ENCODE results near the gene CFAP77.

DNA sequence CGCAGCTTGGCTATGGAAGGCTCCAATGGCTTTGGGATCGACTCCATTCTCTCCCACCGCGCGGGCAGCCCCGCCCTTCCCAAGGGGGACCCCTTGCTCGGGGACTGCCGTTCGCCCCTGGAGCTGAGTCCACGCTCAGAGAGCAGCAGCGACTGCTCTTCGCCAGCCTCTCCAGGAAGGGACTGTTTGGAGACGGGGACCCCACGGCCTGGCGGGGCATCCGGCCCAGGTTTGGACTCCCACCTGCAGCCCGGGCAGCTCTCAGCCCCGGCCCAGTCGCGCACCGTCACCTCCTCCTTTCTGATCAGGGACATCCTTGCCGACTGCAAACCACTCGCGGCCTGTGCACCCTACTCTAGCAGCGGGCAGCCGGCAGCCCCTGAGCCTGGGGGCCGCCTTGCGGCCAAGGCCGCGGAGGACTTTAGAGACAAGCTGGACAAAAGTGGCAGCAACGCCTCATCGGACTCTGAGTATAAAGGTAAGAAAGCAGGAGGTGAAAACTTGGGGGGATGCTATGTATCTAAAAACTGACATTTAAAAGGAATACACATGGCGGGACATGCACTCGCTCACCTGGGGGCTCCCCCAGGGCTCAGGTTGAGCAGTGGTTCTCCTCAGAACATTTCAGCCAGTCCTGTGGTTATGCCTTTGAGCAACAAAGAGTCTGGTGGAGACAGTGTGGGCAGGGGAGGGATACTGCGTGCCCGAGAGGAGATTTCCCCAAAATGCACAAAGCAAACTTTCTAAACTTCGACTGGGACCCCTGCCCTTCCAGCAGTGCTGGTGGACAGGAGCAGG lies 173.0 kb downstream of the CFAP77 start:
- TF ChIP-seq MXI1 (IDR thresholded peaks at IDR 0.05; ENCODE audit: low read depth, low read length) (no peak), NRF1 (IDR thresholded peaks at IDR 0.05; ENCODE audit: low read depth, low read length) (no peak), GABPA (IDR thresholded peaks at IDR 0.05; ENCODE audit: low read depth) (no peak), EP300 (IDR thresholded peaks at IDR 0.05; ENCODE audit: borderline replicate concordance in 1 of 2, low read depth in 1 of 2, low read length in 1 of 2) (no peak), RFX5 (IDR thresholded peaks at IDR 0.05; ENCODE audit: low read length) (no peak), TCF12 (IDR thresholded peaks at IDR 0.05) (no peak), POLR2AphosphoS5 (IDR thresholded peaks at IDR 0.05; ENCODE audit: low read depth, low read length) (no peak), EZH2phosphoT487 (IDR thresholded peaks at IDR 0.05; ENCODE audit: borderline replicate concordance, low read depth) (no peak), FOXM1 (IDR thresholded peaks at IDR 0.05; ENCODE audit: low read depth) (no peak), RAD21 (IDR thresholded peaks at IDR 0.05; ENCODE audit: low read length) (no peak)
- TF ChIP-seq, protein P1, sequence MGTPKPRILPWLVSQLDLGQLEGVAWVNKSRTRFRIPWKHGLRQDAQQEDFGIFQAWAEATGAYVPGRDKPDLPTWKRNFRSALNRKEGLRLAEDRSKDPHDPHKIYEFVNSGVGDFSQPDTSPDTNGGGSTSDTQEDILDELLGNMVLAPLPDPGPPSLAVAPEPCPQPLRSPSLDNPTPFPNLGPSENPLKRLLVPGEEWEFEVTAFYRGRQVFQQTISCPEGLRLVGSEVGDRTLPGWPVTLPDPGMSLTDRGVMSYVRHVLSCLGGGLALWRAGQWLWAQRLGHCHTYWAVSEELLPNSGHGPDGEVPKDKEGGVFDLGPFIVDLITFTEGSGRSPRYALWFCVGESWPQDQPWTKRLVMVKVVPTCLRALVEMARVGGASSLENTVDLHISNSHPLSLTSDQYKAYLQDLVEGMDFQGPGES (IDR thresholded peaks at IDR 0.05; ENCODE audit: low read depth, low read length): no peak
- TF ChIP-seq, protein P2, sequence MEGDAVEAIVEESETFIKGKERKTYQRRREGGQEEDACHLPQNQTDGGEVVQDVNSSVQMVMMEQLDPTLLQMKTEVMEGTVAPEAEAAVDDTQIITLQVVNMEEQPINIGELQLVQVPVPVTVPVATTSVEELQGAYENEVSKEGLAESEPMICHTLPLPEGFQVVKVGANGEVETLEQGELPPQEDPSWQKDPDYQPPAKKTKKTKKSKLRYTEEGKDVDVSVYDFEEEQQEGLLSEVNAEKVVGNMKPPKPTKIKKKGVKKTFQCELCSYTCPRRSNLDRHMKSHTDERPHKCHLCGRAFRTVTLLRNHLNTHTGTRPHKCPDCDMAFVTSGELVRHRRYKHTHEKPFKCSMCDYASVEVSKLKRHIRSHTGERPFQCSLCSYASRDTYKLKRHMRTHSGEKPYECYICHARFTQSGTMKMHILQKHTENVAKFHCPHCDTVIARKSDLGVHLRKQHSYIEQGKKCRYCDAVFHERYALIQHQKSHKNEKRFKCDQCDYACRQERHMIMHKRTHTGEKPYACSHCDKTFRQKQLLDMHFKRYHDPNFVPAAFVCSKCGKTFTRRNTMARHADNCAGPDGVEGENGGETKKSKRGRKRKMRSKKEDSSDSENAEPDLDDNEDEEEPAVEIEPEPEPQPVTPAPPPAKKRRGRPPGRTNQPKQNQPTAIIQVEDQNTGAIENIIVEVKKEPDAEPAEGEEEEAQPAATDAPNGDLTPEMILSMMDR (IDR thresholded peaks at IDR 0.05): no peak
- TF ChIP-seq, protein P3, sequence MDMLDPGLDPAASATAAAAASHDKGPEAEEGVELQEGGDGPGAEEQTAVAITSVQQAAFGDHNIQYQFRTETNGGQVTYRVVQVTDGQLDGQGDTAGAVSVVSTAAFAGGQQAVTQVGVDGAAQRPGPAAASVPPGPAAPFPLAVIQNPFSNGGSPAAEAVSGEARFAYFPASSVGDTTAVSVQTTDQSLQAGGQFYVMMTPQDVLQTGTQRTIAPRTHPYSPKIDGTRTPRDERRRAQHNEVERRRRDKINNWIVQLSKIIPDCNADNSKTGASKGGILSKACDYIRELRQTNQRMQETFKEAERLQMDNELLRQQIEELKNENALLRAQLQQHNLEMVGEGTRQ (IDR thresholded peaks at IDR 0.05; ENCODE audit: borderline replicate concordance, low read depth, low read length): no peak
